Measurements from ENCODE around the gene ZEB2.

GRCh38 chr2:144430722-144431391 lies 89.1 kb downstream of the ZEB2 start:
- TF ChIP-seq CTCF (IDR thresholded peaks at IDR 0.05) (no peak), POLR2A (IDR thresholded peaks at IDR 0.05) (no peak)

Data from uterus (tissue), 2 donors.